HuH-7.5 (cell line): Measurements from ENCODE around the gene ACSF3.
A peak's percentile ranks its signal among the peaks of the same experiment; 100 is the strongest.
"Not testable (repeated sequence)": the region's sequence is repeated elsewhere in the genome, so short reads cannot be mapped to it uniquely, and the experiment has no call there.

Source experiments
- DNase-seq: peaks from one replicate; pipeline ENCODE4 v3.0.0; 2011; ENCODE audit warnings: low spot score

The ACSF3 gene

GRCh38 chr16:89161763-89162713 lies 68.4 kb downstream of the ACSF3 start:
- DNase-seq, result no peak

DNA sequence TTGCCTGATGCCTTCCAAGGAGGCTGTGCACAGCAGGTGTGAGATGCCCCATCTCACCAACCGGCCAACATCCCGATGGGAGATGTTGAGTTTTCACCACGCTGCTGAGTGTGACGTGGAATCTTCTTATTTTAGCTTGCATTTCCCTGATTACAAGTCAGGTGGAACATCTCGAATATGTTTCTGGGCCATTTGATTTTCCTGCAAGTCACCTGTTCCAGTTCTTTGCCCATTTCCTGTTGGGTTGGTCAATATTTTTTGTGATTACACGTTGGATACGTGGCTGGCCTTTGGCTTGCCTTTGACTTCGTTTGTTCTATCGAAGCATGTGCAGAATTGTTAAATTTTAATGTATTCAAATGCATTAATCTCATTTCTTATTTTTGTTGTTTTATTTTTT lies 69.6 kb downstream of the ACSF3 start:
- no peak for DNase-seq

- DNase-seq, result no peak
These were observed 70.8 kb downstream of the ACSF3 start for GRCh38 chr16:89164436-89164835.

DNA sequence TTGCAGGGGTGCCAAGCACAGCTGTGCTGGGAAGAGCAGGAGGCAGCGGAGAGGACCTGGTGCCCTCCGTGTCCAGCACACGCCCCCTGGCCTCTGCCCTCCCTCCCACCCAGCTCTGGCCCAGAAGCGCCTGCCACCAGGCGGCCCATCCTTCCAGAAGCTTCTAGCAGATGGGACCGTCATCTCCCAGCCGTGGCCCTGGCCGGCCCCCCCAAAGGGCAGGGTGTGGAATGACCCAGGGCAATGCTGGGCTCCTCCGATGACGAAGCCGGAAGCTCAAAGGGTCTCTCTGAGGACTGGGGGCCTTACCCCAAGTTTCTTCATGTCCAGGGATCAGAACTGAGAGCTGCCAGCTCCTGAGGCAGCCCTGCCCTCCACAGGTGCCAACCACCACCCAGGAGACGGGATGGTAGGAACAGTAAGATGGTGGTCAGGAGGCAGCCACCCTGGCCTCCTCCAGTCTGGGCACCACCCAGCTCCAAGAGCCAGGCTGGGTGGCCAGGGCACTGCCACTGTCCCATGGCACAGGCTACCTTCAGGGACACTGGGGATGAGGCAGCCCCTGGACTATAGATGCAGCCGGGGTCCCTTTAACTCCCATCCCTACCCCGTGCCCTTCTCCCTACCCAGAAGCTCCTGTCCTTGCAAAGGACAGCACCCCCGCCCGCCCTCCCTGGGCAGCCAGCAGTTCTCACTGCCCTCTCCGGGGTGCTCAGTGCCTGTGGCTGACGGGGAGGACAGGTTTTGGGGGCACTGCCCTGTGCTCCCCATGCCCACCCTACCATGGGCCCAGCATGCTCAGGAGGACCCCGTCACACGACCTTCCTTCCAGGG lies 71.4 kb downstream of the ACSF3 start:
- DNase-seq, result no peak

DNA sequence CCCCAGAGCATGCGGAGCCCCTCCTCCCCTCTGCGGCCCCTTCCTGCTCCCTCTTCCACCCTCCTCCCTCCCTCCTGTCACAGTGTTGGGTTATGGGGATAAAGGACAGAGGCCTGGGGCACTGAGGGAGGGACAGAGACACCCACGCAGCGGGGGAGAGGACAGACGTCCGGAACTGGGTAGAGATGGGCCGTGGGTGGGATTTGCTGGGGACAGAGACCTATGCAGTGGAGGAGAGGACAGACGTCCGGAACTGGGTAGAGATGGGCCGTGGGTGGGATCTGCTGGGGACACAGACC lies 72.0 kb downstream of the ACSF3 start:
- DNase-seq, result not testable (repeated sequence)

DNA sequence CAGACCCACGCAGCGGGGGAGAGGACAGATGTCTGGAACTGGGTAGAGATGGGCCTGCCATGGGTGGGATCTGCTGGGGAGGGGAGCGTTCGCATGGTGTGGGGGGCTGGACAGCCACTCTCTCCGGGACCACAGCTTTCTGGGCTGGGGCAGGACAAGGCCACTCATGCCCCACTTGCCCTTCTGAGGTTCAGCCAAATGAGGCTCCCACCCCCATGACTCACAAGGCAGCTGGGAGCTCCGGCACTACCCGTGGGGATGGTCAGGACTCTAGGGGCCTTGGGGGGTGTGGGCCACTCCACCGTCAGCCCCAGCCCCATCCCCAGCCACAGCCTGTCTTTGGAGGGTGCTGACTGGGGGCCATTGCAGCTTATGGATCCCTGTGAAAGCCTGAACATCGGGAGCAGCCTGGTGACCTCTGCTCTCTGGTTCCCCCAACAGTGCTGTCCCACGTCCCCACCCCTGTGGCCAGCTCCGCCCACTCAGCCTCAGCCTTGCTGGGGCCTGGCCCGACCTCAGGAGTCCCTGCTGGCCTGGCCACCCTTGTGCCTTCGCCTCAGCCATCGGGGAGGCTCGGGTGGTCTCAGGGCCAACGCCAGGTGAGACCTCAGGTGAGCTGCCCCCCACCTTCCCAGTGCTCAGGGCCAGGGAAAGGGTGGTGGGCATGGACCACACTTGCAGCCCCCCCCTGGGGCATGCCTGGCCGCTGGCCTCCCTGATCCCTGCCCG lies 73.2 kb downstream of the ACSF3 start:
- no peak for DNase-seq

GRCh38 chr16:89167425-89167941 lies 73.8 kb downstream of the ACSF3 start:
- DNase-seq, result peak; percentile 99

GRCh38 chr16:89168381-89169189 lies 74.9 kb downstream of the ACSF3 start:
- no peak for DNase-seq

- DNase-seq, result no peak
These were observed 76.1 kb downstream of the ACSF3 start for GRCh38 chr16:89169778-89170177.

DNA sequence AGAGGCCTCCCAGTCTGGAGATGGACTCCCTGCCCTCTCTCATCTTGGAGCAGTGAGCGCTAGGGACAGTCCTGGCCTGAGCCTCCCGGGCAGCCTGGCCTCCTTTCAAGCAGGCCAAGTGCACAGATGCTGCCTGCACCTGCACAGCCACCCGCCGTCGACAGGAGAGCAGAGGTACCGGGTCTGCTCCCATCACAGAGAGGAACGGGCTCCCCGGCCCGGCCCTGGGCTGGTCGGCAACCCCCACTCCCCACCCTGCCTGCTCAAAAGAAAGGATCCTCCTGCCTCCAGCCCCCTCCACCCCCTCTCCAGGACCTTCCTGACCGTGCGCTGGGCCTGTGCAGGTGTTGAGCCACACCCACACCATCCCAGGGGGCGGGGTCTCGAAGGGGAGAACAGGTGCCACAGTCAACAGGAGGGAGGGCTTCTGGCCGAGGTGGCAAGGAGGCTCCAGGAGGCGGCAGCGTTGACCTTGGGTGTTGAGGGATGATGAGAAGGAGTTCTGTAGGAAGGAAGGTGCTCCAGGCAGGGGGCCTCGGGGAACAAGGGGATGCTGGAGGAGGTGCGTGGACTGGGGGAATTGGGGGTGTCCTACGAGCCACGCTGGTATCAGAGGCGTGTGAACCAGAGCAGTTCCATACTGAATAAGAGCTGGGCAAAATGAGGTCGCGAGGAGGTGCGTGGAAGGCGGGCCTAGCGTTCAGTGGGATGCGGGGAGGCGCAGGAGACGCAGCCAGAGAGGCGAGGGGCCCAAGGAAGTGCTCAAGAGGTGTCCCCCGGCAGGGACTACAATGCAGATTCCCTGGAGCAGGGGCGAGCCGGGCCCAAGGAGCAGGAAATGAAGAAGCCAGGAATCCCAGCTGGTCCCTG lies 76.9 kb downstream of the ACSF3 start:
- no peak for DNase-seq

DNA sequence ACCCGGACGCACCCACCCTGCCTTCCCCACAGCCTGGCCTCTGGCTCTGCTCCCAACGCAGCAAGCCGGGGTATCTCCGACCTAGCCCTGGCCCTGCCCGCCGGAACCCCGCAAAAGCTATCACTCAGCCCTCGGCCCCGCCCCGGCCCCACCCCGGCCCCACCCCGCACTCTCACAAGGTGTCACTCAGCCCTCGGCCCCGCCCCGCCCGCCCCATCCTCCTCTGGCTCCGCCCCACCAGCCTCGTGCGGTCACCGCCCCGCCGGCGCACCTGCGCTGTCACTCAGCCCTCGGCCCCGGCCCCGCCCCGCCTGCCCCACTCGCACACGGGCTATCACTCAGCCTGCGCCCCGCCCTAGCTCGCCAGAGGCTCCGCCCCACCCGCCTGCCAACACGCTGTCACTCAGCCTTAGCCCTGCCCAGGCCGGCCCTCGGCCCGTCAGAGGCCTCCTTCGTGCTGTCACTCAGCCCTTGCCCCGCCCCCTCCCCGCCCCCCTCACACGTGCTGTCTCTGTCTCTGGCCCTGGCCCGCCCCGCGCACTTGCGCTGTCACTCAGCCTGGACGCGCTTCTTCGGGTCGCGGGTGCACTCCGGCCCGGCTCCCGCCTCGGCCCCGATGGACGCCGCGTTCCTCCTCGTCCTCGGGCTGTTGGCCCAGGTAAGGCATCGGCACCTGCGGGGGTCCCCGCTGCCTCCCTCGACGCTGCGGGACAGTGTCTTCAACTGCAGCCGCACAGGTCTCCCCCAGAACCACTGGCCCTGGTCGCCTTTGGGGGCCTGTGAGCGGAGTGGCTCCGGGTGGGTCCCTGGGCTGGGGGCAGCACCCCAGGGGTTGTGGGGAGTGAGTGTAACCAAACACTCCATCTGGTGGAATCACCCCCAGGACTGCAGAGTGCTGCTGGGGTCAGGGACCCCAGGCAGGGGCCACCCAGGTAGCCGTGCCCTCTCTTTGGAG lies 77.8 kb downstream of the ACSF3 start, which contains the start of gene CDH15:
Gene CDH15, plus strand, starts transcription at position 533 of the 955 bp plus-strand sequence. Its CDS starts 84 bp downstream, at position 617.
- peak; percentile 100 for DNase-seq

- DNase-seq, result no peak
These were observed 78.5 kb downstream of the ACSF3 start for GRCh38 chr16:89172171-89172527.

DNA sequence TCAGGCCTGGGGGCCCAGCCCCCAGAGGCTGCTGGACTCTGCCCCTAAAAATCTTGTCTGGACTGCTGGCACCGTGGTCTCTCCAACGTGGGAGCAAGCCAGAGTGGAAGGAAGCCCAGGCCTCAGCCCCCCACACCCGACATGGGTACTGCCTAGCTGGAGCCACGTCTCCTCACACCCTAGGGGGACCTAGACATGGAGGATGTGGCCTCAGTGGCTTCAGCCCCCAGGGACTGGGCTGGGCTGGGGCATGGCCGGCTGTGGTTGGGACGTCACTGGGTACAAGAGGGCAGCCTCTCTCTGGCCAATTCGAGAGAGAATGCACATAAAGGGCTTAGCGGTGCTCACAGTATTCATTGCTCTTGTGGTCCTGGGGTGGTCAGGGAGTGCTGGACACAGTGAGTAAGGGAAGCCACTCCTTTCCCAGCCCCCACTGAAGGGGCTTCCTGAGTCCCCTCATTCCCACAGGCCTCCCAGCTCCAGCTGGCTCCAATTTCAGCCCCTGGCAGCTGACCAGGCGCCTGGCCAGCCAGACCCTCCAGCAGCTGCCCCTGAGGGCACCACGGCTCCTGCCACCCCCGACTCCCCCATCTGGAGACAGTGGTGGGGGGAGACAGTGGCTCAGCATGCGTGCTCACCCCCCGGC lies 79.0 kb downstream of the ACSF3 start:
- DNase-seq, result no peak

DNA sequence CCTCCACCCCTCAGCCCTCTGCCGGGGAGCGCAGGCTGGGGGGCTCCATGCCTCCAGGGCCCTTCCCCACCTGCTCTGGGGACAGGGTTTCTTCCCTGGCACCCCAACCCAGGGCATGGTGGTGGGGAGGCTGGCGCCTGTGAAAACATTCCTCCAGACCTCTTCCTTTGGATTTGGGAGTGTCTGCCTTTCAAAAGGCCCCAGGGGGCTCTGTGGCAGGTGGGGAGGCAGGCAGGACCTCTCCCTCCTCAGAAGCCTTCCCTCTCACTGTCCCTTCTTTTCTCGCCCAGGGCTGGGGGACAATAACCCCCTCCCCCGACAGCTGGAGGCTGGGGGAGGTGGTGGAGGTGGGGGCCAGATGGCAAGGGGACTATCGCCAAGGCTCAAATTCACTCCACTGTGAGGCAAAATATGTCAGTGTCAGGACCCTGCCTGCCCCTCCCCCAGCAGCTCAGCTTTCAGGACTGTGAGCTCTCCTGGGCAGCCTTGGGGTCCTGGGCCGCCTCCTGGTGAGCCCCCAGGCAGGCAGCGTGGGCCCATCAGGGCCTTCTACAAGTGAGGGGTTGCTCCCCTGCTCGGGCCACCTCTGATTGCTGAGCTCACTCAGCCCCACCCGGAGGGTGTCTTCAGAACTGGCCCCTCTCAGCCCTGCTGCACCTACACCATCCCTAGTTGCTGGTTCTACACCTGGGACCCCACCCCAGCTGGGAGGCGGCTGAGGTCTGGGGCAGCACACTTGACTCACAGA lies 79.7 kb downstream of the ACSF3 start:
- no peak for DNase-seq

GRCh38 chr16:89174055-89174827 lies 80.6 kb downstream of the ACSF3 start:
- DNase-seq, result no peak

DNA sequence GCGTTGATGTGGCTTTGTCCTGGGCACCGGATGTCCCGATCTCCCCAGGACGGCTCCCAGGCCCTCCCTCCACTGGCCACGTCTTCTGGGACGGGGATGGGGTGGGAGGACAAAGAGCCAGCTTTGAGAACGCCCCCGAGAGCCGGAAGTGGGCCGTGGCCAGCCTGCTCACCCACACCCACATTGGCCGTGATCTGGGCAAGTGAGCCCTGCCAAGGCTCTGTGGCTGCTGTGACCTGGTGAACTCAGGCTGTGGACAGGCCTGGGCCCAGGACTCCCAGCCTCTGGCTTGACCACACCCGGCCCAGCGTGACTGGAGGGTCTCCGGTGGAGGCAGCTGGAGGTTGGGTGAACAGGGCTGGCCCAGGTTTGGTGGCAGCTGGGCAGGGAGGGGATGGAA lies 81.2 kb downstream of the ACSF3 start:
- no peak for DNase-seq
